A204.1 (cell line): ENCODE results near the gene TMEFF1.

Source experiments
- FAIRE-seq: peaks from 2 replicates; lab custom pipeline; 2012; peaks lifted over from hg19 to GRCh38; lab: Jason Lieb, UNC

TMEFF1 gene

DNA sequence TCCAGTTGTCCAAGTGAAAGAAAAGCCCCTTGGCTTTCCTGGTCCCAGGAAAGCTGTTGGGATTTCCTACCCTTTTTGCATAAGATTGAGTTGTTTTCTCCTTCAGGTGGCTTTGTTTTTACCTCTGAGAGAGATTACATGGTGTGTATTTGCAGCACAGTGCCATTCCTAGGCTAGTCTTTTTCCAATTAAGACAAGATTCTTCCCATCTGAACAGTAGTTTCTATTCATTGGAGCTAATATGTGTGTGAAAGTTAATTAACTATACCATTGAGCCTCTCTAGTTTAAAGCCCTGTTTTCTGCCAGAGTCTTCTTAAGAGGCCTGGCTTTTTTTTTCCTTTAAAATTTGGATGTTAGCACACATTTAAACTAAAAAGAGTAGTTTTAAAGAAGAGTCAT lies 25.9 kb upstream of the TMEFF1 start:
- no peak for FAIRE-seq

DNA sequence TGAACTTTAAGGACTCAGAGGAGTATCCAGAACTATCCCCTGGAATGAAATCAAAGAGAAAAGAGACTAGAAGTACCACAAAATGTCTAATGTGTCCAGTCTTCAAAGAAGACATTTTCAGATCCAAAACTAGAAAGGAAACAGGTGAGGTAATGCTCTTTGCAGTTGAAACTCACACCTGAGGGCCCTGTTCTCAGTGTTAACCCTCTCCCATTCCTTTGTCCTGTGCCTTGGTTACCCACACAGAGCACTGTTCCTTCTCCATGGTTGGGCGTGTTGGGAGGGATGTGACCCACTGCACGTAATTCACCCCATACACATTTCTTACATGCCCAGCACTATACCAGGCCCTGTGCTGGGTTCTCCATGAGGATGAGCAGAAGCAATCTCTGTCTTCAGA lies 24.7 kb upstream of the TMEFF1 start:
- no peak for FAIRE-seq

GRCh38 chr9:100449420-100449819 lies 23.5 kb upstream of the TMEFF1 start:
- FAIRE-seq, result no peak

- FAIRE-seq, result no peak
These were observed 20.1 kb upstream of the TMEFF1 start for GRCh38 chr9:100452894-100453293.

GRCh38 chr9:100455470-100455869 lies 17.5 kb upstream of the TMEFF1 start:
- FAIRE-seq, result no peak

GRCh38 chr9:100457517-100457916 lies 15.4 kb upstream of the TMEFF1 start:
- FAIRE-seq, result no peak

GRCh38 chr9:100459963-100460362 lies 13.0 kb upstream of the TMEFF1 start:
- no peak for FAIRE-seq

DNA sequence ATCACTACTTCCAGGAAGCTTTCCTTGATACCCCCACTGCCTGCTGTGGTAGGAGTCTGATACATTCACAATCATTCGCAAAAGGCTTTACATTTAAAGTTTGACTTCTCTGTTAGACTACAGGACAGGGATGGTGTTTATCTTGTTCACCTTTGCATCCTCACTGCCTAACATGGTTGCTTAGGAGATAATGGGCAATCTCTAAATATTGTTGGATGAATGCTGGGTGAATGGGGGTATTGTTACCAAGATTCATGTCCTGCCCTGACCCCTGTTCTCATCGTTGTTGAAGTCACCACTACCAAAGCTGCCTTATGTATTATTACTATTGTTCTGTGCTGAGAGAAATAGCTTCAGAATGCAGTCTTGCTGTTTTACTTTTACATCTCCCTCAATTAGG lies 7.7 kb upstream of the TMEFF1 start:
- FAIRE-seq, result no peak

DNA sequence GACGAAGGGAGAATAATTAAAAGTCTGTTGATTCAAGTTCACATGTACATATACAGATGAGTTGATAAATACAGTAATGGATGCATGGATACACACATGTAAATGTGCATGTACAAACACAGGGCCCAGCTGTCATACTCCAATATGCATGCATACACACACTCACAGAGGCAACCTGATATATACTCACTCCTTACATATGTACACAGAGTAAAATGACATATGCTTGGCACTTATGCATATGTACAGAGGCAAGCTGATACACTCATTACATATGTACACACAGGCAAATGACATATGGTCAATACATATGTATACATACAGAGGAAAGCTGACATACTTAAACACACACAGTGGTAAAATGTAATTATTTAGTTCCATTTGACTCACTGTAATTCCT lies 7.2 kb upstream of the TMEFF1 start:
- FAIRE-seq, result no peak

GRCh38 chr9:100466171-100466828 lies 6.6 kb upstream of the TMEFF1 start:
- no peak for FAIRE-seq

DNA sequence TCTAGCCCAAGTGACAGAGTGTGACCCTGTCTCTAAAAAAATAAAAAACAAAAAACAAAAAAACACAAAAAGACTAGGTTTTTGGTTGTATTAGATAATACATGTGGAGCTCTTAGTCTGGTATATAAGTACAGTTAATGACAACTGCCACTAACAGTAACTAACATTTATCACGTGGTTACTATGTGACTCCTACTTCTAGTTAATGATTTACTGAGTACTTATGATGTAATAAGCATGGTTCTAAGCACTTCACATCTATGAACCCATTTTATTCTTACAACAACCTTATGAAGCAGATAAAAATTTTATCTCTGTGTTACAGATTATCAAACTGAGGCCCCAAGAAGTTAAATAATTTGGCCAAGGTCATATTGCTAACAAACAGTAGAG lies 6.1 kb upstream of the TMEFF1 start:
- no peak for FAIRE-seq

DNA sequence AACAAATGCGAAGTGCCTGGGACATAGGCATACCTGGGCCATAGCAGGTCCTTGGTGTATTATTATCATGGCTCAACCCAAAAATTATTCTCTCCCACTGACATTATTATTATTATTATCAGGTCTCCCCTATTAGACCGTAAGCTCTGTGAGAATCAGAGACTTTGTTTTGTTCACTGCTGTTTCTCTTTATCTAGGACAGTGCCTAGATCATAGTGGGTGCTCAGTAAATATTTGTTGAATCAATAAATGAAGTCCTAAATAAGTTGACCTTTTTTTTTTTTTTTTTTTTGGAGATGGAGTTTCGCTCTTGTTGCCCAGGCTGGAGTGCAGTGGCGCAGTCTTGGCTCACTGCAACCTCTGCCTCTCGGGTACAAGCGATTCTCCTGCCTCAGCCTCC lies 4.9 kb upstream of the TMEFF1 start:
- FAIRE-seq, result no peak

DNA sequence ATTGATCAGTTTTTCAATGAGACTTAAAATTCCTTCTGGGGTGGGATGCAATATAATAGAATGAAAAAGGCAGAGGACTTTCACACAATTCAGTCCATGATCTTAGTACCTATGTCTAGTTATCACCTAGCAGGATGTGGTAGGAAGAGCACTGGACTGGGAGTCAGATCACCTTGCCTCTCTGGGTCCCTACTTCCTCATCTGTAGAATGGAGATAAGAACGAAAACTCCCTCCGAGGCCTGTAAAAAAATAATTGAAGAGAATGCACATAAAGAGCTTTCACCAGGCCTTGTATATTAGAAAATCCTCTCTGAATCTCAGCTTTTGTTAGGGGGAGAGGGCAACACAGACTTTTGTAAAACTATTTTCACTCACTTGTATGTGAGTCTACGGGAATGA lies 681 bp upstream of the TMEFF1 start:
- FAIRE-seq, result no peak

DNA sequence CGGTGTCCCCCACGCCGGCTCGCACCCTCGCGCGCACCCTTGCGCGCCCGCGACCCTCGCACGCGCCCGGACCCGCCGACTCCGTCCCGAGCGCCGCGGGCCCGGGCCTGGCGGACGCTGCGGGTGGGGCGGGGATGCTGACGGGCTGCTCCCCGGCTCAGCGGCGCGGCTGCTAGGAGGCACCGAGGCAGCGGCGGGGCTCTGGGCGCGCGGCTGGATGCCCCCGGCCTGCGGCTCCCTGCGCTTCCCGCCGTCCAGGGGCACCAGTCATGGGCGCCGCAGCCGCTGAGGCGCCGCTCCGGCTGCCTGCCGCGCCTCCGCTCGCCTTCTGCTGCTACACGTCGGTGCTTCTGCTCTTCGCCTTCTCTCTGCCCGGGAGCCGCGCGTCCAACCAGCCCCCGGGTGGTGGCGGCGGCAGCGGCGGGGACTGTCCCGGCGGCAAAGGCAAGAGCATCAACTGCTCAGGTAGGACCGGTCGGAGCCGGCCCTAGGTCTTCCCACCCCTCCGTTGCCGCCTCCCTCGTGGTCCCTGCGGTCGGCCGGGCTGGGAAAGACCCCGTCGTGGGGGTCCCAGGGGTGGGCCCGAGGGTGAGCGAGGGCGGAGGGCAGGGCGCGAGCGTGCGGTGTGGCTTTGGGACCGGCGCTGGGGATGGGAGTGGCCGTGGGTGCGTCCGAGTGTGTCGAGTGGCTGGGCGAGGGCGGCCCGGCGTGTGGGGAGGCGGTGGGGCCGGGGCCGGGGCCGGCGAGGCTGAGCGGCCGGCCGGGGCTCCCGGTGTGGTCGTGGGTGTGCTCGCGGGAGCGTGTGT lies 530 bp downstream of the TMEFF1 start:
- FAIRE-seq, result no peak

GRCh38 chr9:100474082-100474923 lies 1.4 kb downstream of the TMEFF1 start:
- no peak for FAIRE-seq

GRCh38 chr9:100474924-100475276 lies 2.0 kb downstream of the TMEFF1 start:
- FAIRE-seq, result no peak

DNA sequence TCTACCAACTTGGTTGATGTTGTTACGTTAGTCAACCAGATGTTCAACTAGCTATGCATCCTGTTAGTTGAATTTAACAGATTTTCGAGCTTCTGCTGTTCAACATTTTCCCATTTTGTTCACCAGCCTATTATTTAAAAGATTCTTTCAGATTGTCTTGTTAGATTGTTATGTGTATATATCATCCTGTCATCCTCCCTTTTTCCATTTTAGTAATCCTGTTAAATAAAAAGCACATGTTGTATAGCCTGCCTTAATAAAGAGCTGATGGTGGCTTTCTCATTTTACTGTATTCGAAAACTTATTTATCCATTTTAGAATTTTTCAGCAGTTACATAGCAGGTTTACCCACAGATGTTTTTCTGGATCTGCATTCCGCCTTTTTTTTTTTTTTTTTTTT lies 4.3 kb downstream of the TMEFF1 start:
- no peak for FAIRE-seq

GRCh38 chr9:100478192-100478591 lies 5.2 kb downstream of the TMEFF1 start:
- no peak for FAIRE-seq

GRCh38 chr9:100479820-100480219 lies 6.9 kb downstream of the TMEFF1 start:
- FAIRE-seq, result no peak

- FAIRE-seq, result no peak
These were observed 12.2 kb downstream of the TMEFF1 start for GRCh38 chr9:100485196-100485595.

GRCh38 chr9:100486479-100487176 lies 13.7 kb downstream of the TMEFF1 start:
- FAIRE-seq, result no peak

- no peak for FAIRE-seq
These were observed 15.2 kb downstream of the TMEFF1 start for GRCh38 chr9:100488177-100488576.

- no peak for FAIRE-seq
These were observed 16.9 kb downstream of the TMEFF1 start for GRCh38 chr9:100489836-100490235.
